ENCODE results near the gene TMEM174. TPM values are rescaled to one million over a fixed set of nuclear protein-coding genes. Genes with fewer than 3 reads are reported as not detected.

Gene TMEM174
- total and polyA plus RNA-seq, 2 of the 4 experiments (the other 2 are of a cell fraction) = not detected

GRCh38 chr5:73137563-73138530 lies 35.1 kb upstream of the TMEM174 start (continued):
- TF ChIP-seq MAZ (IDR thresholded peaks at IDR 0.05; ENCODE audit: borderline replicate concordance, low read depth, low read length) = no peak

GRCh38 chr5:73139485-73139884 lies 33.5 kb upstream of the TMEM174 start:
- Histone ChIP-seq H2AK9ac (replicated peaks; ENCODE audit: low read depth, low read length, poor library complexity) (no peak overlapping the region), H3K4me1 (ENCODE audit: control insufficient read depth, insufficient read depth, low read length) (peaks cover 6% of the 10 kb centered on the region), H3K4ac (ENCODE audit: low read depth, low read length) (no peak overlapping the region), H3K27ac (ENCODE audit: insufficient read depth, low read length) (no peak overlapping the region), H3K79me1 (ENCODE audit: low read depth in 1 of 2, low read length in 2 of 2) (no peaks in the 10 kb centered on the region), H3K14ac (replicated peaks; ENCODE audit: low read depth, low read length) (no peak overlapping the region), H3K18ac (ENCODE audit: low read depth, low read length) (no peak overlapping the region), H4K20me1 (ENCODE audit: insufficient read depth, low read length) (no peaks in the 10 kb centered on the region), H3K9me1 (ENCODE audit: insufficient read depth, low read length) (peaks cover 5% of the 10 kb centered on the region; the same call in 1 of the 2 replicates), H3K56ac (ENCODE audit: extremely low read depth, insufficient read depth, low read length) (no peak overlapping the region), H3K9ac (ENCODE audit: low read depth, low read length) (no peak overlapping the region), H3K23ac (ENCODE audit: low read depth, low read length) (no peak overlapping the region), H2BK120ac (ENCODE audit: low read depth, low read length) (no peak overlapping the region), H3K9me3 (ENCODE audit: control insufficient read depth, insufficient read depth, low read length) (no peaks in the 10 kb centered on the region), H2BK15ac (ENCODE audit: low read depth, low read length) (no peak overlapping the region), H4K91ac (ENCODE audit: insufficient read depth, low read depth, low read length) (no peak overlapping the region), H3K4me2 (ENCODE audit: low read depth, low read length) (no peak overlapping the region), H3K4me3 (ENCODE audit: insufficient read depth, low read depth, low read length) (no peak overlapping the region), H2AK5ac (ENCODE audit: low read depth, low read length) (no peak overlapping the region), H3K36me3 (ENCODE audit: control insufficient read depth, insufficient read depth, low read length) (no peaks in the 10 kb centered on the region), H3K27me3 (ENCODE audit: control insufficient read depth, insufficient read depth, low read length) (peaks cover 4% of the 10 kb centered on the region), H4K8ac (ENCODE audit: low read depth in 2 of 2, low read length in 2 of 2) (no peak overlapping the region), H4K5ac (ENCODE audit: low read depth, low read length) (no peak overlapping the region), H2BK20ac (ENCODE audit: low read depth, low read length) (no peak overlapping the region), H2AFZ (replicated peaks; ENCODE audit: low read length, poor library complexity) (no peak overlapping the region), H2BK5ac (ENCODE audit: low read depth, low read length, poor library complexity, severe bottlenecking) (no peak overlapping the region)
- BruUV-seq (replicated peaks) = no TSS peak
- CTCF ChIA-PET = no interaction called here
- intact Hi-C loops (cut with micrococcal nuclease) (loop anchor here (5.0 kb wide), 1 partner anchor 63 kb away; no protein-coding TSS in a partner anchor), dilution Hi-C loops (cut with HindIII; ENCODE audit: low sequenced_read_pairs, unreplicated experiment) (no loop called here), in situ Hi-C loops (cut with MboI; ENCODE audit: low sequenced_read_pairs) (no loop called here)
- ATAC-seq (ENCODE audit: low read depth) = no peak
- DNase-seq = no peak
- no CpG with 5 or more reads among the region's 3 CpGs for WGBS, 2 experiments (ENCODE audit: extremely low coverage in 2 of 2, insufficient read length in 1 of 2)
- POLR2A ChIA-PET (ENCODE audit: unreplicated experiment) = no interaction called here
- TF ChIP-seq BHLHE40 (IDR thresholded peaks at IDR 0.05; ENCODE audit: low read depth, low read length) (no peak), MXI1 (IDR thresholded peaks at IDR 0.05; ENCODE audit: borderline replicate concordance, low read depth, low read length) (no peak), MAZ (IDR thresholded peaks at IDR 0.05; ENCODE audit: borderline replicate concordance, low read depth, low read length) (no peak), SMC3 (IDR thresholded peaks at IDR 0.05; ENCODE audit: low read depth, low read length) (no peak), CEBPB (IDR thresholded peaks at IDR 0.05; ENCODE audit: low read depth, low read length) (no peak), CHD1 (IDR thresholded peaks at IDR 0.05; ENCODE audit: low read depth, low read length) (no peak), RCOR1 (IDR thresholded peaks at IDR 0.05; ENCODE audit: insufficient replicate concordance, low read length) (no peak), RAD21 (IDR thresholded peaks at IDR 0.05; ENCODE audit: low read length) (no peak), CTCF (conservative IDR thresholded peaks at IDR 0.05; ENCODE audit: low read depth, low read length) (no peak), USF2 (IDR thresholded peaks at IDR 0.05; ENCODE audit: low read depth, low read length) (no peak), MAFK (IDR thresholded peaks at IDR 0.05; ENCODE audit: low read depth, low read length) (no peak), NFE2L2 (IDR thresholded peaks at IDR 0.05; ENCODE audit: low read depth, low read length) (no peak), FOS (IDR thresholded peaks at IDR 0.05; ENCODE audit: low read depth, low read length) (no peak), POLR2A (IDR thresholded peaks at IDR 0.05; ENCODE audit: low read depth, low read length) (no peak)

Measured in IMR-90 (cell line).